Epithelial cell of prostate (primary cell): ENCODE results near the gene KRT6A.

ENCODE experiments used
- DNase-seq: peaks from one replicate; pipeline ENCODE4 v3.0.0-alpha.2; 2011; ENCODE audit warnings: low read depth, low spot score
- H3K27ac ChIP-seq: fragments of 450-650 bp; 2 replicates; pipeline ENCODE4 v1.5.1; 2017; ENCODE audit warnings: mild to moderate bottlenecking

KRT6A gene

GRCh38 chr12:52441320-52441911 lies 51.6 kb downstream of the KRT6A start:
- peak; percentile 69 for DNase-seq
- peak overlapping the region; percentile 99 for H3K27ac ChIP-seq

DNA sequence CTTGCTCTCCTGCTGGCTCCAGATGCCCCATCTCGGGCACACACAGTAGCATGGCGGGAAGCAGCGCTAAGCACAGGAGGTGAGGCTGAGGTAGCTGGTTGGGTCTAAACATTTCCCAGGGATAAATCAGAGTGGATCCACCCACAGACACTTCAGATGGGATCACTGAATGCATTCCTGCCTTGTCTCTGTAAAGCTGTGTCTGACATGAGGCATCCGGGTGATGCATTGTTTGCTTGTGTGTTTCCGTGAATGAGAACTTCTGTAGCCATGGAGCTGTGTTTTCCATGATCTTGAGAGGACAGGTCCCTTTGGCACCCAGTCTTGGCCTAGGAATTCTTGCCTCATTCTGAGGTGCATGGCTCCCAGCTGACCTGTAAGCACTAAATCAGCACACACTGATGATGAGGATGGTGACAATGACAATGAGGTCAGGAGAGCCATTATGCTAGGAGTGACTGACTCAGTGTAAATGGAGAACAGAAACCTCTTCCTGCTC lies 52.2 kb downstream of the KRT6A start:
- DNase-seq, result peak; percentile 90
- H3K27ac ChIP-seq, result peak overlapping the region; percentile 99

DNA sequence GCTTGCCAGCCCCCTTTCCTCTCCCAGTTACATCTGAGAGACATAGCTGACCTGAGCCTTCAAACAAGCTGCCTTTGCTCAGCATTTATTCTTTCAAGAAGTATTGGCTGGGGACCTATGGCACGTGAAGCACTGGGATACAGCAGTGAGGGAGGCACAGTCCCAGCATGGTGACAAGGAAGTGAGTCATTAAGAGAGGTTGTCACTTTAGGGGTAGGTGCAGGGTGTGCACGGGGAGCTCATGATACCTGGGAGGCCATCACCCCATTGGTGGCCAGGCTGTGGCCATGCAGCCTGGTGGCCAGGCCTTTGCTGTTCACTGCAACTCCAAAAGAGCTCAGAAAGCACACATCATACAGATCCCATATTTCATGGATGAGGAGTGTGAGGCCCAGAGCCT lies 53.2 kb downstream of the KRT6A start:
- no peak for DNase-seq
- peak overlapping the region; percentile 99 for H3K27ac ChIP-seq

DNA sequence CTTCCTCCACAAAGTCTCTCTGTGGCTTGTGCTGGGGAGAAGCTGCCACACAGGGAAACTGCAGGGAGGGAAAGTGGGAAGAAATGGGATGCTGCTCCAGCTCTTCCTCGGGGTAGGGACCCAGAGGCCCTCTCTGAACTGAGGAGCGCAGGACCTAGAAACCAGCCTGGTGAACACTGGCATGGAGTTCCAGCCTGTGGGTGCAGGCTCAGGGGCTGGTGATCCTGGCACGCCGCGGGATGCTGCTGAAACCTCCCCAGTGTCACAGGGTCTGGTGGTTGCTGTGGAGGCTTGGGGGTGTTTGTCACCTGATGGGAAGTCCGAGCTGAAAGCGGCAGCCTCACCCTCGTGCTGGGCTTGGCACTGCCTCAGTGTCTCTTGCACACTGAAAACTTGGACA lies 53.6 kb downstream of the KRT6A start:
- no peak for DNase-seq
- peak overlapping the region; percentile 99 for H3K27ac ChIP-seq

GRCh38 chr12:52438305-52439301 lies 54.5 kb downstream of the KRT6A start:
- DNase-seq, result no peak
- peak overlapping the region; percentile 99 for H3K27ac ChIP-seq

DNA sequence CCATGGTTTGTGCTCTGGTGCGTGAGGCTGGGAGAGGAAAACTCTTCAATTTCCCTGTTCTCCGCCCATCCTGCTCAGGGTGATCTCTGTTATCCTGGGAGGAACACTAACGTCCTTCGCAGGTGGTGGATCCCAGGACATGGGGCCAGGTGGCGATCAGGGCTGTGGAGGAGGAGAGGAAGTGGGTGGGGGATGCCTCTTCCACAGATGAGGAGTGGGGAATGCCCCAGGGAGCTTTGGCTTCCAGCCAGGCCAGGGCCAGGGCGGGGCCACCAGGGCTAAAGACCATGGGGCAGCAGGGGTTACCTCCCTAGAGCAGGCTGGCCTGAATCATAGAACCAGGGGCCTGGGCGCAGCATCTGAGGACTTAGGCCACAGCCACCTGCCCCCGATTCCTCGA lies 55.5 kb downstream of the KRT6A start:
- peak overlapping the region; percentile 99 for H3K27ac ChIP-seq

More for the DNA sequence above, 55.5 kb downstream of the KRT6A start:
- no peak for DNase-seq
